ENCODE results near the gene ARMC9. TPM values are rescaled to one million over a fixed set of nuclear protein-coding genes. Genes with fewer than 3 reads are reported as not detected.
"Not testable (repeated sequence)": the region's sequence is repeated elsewhere in the genome, so short reads cannot be mapped to it uniquely, and the experiment has no call there.

ARMC9 gene
- total and polyA plus RNA-seq, 2 donors (not counting 3 experiments of a cell fraction or from before 2014, with no cell fraction given), result 16.4 to 24.2 TPM

- Histone ChIP-seq H4K20me1 (replicated peaks; ENCODE audit: control insufficient read depth, extremely low read depth, insufficient read depth, low read length) (no peaks in the 10 kb centered on the region), H2AFZ (ENCODE audit: low read depth, low read length) (no peak overlapping the region), H3K9me3 (replicated peaks; ENCODE audit: control insufficient read depth, insufficient read depth, low read length) (no peaks in the 10 kb centered on the region), H3K4me2 (ENCODE audit: insufficient read depth, low read length) (no peak overlapping the region), H3K9ac (replicated peaks; ENCODE audit: extremely low read depth, insufficient read depth, low read length) (no peak overlapping the region), H3K4me3 (replicated peaks in 1 of 3; ENCODE audit: insufficient read depth in 1 of 3, low read depth in 1 of 3, low read length in 3 of 3) (no peak overlapping the region), H3K36me3 (ENCODE audit: control insufficient read depth in 2 of 2, extremely low read depth in 1 of 2, insufficient read depth in 2 of 2, low read length in 2 of 2) (no peaks in the 10 kb centered on the region), H3K9me1 (replicated peaks; ENCODE audit: control insufficient read depth, extremely low read depth, insufficient read depth, low read length) (no peaks in the 10 kb centered on the region), H3K27me3 (ENCODE audit: control insufficient read depth in 2 of 2, insufficient read depth in 2 of 2, low read length in 2 of 2) (no peaks in the 10 kb centered on the region), H3K27ac (ENCODE audit: insufficient read depth, low read depth, low read length) (no peak overlapping the region), H3K4me1 (ENCODE audit: control insufficient read depth, extremely low read depth, insufficient read depth, low read length) (no peaks in the 10 kb centered on the region), H3K79me2 (ENCODE audit: control insufficient read depth, insufficient read depth, low read length) (no peaks in the 10 kb centered on the region)
- no peak for TF ChIP-seq MAX (IDR thresholded peaks at IDR 0.05; ENCODE audit: insufficient read depth, insufficient read length)
- no peak for TF ChIP-seq CTCF (IDR thresholded peaks at IDR 0.05; ENCODE audit: extremely low read depth in 1 of 2, insufficient read depth in 1 of 2, low read depth in 1 of 2, low read length in 2 of 2)
- TF ChIP-seq JUN (IDR thresholded peaks at IDR 0.05; ENCODE audit: borderline replicate concordance, insufficient read depth, insufficient read length, low read depth), result no peak
- TF ChIP-seq POLR2A (IDR thresholded peaks at IDR 0.05; ENCODE audit: low read depth, low read length), result no peak
- no peak for TF ChIP-seq EZH2 (IDR thresholded peaks at IDR 0.05; ENCODE audit: borderline replicate concordance, low read depth, low read length, severe bottlenecking)
- TF ChIP-seq FOS (IDR thresholded peaks at IDR 0.05; ENCODE audit: borderline replicate concordance, insufficient read depth, low read length), result no peak
- no peak for TF ChIP-seq POLR2AphosphoS5 (IDR thresholded peaks at IDR 0.05; ENCODE audit: insufficient read depth, low read depth, low read length)
- no peak for TF ChIP-seq MYC (IDR thresholded peaks at IDR 0.05; ENCODE audit: low read depth, low read length)
- ChIA-PET CTCF (no interaction called here), POLR2A (no interaction called here)
- dilution Hi-C loops (cut with MboI; ENCODE audit: extremely low pct_ligation_motif_present, low sequenced_read_pairs), result no loop called here
- BruUV-seq (replicated peaks), result no TSS peak
- no peak for FAIRE-seq
- intact Hi-C loops (cut with micrococcal nuclease), result no loop called here
- DNase-seq (ENCODE audit: low read depth, low spot score), result no peak
Measured at GRCh38 chr2:231348704-231349373, 150.4 kb downstream of the ARMC9 start.

DNA sequence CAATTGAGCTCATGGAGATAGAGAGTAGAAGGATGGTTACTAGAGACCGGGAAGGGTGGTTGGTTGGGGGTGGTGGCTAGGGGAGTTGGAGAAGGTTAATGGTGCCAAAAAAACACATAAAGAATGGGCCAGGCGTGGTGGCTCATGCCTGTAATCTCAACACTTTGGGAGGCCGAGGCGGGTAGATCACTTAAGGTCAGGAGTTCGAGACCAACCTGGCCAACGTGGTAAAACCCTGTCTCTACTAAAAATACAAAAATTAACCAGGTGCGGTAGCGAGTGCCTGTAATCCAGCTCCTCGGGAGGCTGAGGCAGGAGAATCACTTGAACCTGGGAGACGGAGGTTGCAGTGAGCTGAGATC lies 150.9 kb downstream of the ARMC9 start:
- H3K4me3 ChIP-seq (replicated peaks in 1 of 3; ENCODE audit: insufficient read depth in 1 of 3, low read depth in 1 of 3, low read length in 3 of 3); DNase-seq (ENCODE audit: low read depth, low spot score); H4K20me1 ChIP-seq (replicated peaks; ENCODE audit: control insufficient read depth, extremely low read depth, insufficient read depth, low read length); H3K36me3 ChIP-seq (ENCODE audit: control insufficient read depth in 2 of 2, extremely low read depth in 1 of 2, insufficient read depth in 2 of 2, low read length in 2 of 2); H3K9me1 ChIP-seq (replicated peaks; ENCODE audit: control insufficient read depth, extremely low read depth, insufficient read depth, low read length); H3K27me3 ChIP-seq (ENCODE audit: control insufficient read depth in 2 of 2, insufficient read depth in 2 of 2, low read length in 2 of 2); BruUV-seq (replicated peaks); FAIRE-seq; H3K9me3 ChIP-seq (replicated peaks; ENCODE audit: control insufficient read depth, insufficient read depth, low read length); H3K4me1 ChIP-seq (ENCODE audit: control insufficient read depth, extremely low read depth, insufficient read depth, low read length); dilution Hi-C loops (cut with MboI; ENCODE audit: extremely low pct_ligation_motif_present, low sequenced_read_pairs); POLR2A ChIA-PET; H2AFZ ChIP-seq (ENCODE audit: low read depth, low read length); H3K4me2 ChIP-seq (ENCODE audit: insufficient read depth, low read length); H3K27ac ChIP-seq (ENCODE audit: insufficient read depth, low read depth, low read length); CTCF ChIA-PET; H3K79me2 ChIP-seq (ENCODE audit: control insufficient read depth, insufficient read depth, low read length); intact Hi-C loops (cut with micrococcal nuclease); H3K9ac ChIP-seq (replicated peaks; ENCODE audit: extremely low read depth, insufficient read depth, low read length): not testable (repeated sequence)

Measured in endothelial cell of umbilical vein (primary cell).